Stimulated activated CD8-positive, alpha-beta memory T cell treated with anti-CD3 and anti-CD28 coated beads, Interleukin-7, amount 100 ng/mL, for 4 hours (primary cell): ENCODE measurements around the gene LY6G5B.

Source experiments
- DNase-seq, 2 donors: peaks; one replicate each; pipeline ENCODE4 v3.0.0-alpha.2; 2020; ENCODE audit warnings: low read depth in 2 of 2

LY6G5B gene

GRCh38 chr6:31641370-31641769 lies 28.4 kb upstream of the LY6G5B start:
- DNase-seq, result no peak

GRCh38 chr6:31642798-31643570 lies 26.8 kb upstream of the LY6G5B start:
- DNase-seq, result no peak

GRCh38 chr6:31643818-31644454 lies 25.8 kb upstream of the LY6G5B start:
- DNase-seq, result no peak

GRCh38 chr6:31645325-31645724 lies 24.5 kb upstream of the LY6G5B start:
- DNase-seq, result no peak

- no peak for DNase-seq
Observed at GRCh38 chr6:31651602-31652191, 18.1 kb upstream of the LY6G5B start.

- DNase-seq, result peak; percentile 83 to 92
Observed at GRCh38 chr6:31652925-31653724, 16.7 kb upstream of the LY6G5B start.

- DNase-seq, result no peak
Observed at GRCh38 chr6:31654574-31655348, 15.0 kb upstream of the LY6G5B start.

GRCh38 chr6:31655349-31656237 lies 14.2 kb upstream of the LY6G5B start, which contains the start of gene APOM:
Gene APOM, plus strand, starts transcription at chr6:31655894. Its CDS starts 73 bp downstream, at chr6:31655967.
- no peak for DNase-seq

- DNase-seq, result no peak
Observed at GRCh38 chr6:31657406-31658157, 12.2 kb upstream of the LY6G5B start.

- no peak for DNase-seq
Observed at GRCh38 chr6:31658158-31658688, 11.6 kb upstream of the LY6G5B start.

- DNase-seq, result no peak
Observed at GRCh38 chr6:31658983-31659648, 10.7 kb upstream of the LY6G5B start.

GRCh38 chr6:31659649-31660380 lies 10.0 kb upstream of the LY6G5B start:
- DNase-seq, result no peak

- peak; percentile 48 to 76 for DNase-seq
Observed at GRCh38 chr6:31660381-31661261, 9.2 kb upstream of the LY6G5B start, which contains the start of gene C6orf47. Gene C6orf47, minus strand, starts transcription at chr6:31660778. Its CDS starts 831 bp downstream, at chr6:31659947.

- no peak for DNase-seq
Observed at GRCh38 chr6:31661262-31662123, 8.3 kb upstream of the LY6G5B start.

- DNase-seq, result no peak
Observed at GRCh38 chr6:31662124-31662723, 7.6 kb upstream of the LY6G5B start.
